WTC11 (cell line): Measurements from ENCODE around the gene AGBL1. TPM values are rescaled to one million over a fixed set of nuclear protein-coding genes. Genes with fewer than 3 reads are reported as not detected.

Source experiments
- ATAC-seq: fragments of 200-7000 bp; cut with Tn5 transposase; 2 replicates; pipeline ENCODE4 v1.10.0; 2021; ENCODE audit warnings: mild to moderate bottlenecking, moderate library complexity
- CTCF ChIA-PET: fragments of 300-600 bp; sonication (Branson Sonifier 250); formaldehyde crosslinking; loops from one replicate; lab custom pipeline; 2021; ENCODE audit warnings: antibody characterized with exemption; lab: Charles Lee
- POLR2A ChIA-PET: fragments of 350-600 bp; sonication (Branson Sonifier 250); formaldehyde crosslinking; loops from one replicate; lab custom pipeline; 2021; ENCODE audit warnings: antibody characterized with exemption; lab: Charles Lee
- DNase-seq: peaks from one replicate; pipeline ENCODE4 v3.0.0; 2021; ENCODE audit warnings: low spot score
- H3K27ac Mint-ChIP-seq: 2 replicates; pipeline ENCODE4 v1.8.0; 2021; ENCODE audit warnings: mixed read lengths
- H3K27me3 Mint-ChIP-seq: 2 replicates; pipeline ENCODE4 v1.8.0; 2021; ENCODE audit warnings: low read depth, mild to moderate bottlenecking, moderate library complexity, mixed read lengths
- H3K36me3 Mint-ChIP-seq: 2 replicates; pipeline ENCODE4 v1.8.0; 2021; ENCODE audit warnings: mixed read lengths
- H3K4me1 Mint-ChIP-seq: 2 replicates; pipeline ENCODE4 v1.8.0; 2022; ENCODE audit warnings: mixed read lengths
- H3K4me3 Mint-ChIP-seq: 2 replicates; pipeline ENCODE4 v1.8.0; 2021; ENCODE audit warnings: mild to moderate bottlenecking, moderate library complexity, mixed read lengths
- H3K9me3 Mint-ChIP-seq: 2 replicates; pipeline ENCODE4 v1.8.0; 2021; ENCODE audit warnings: mixed read lengths
- ATF1 ChIP-seq: sonication (generic); formaldehyde crosslinking; IDR thresholded peaks from 2 replicates; pipeline ENCODE4 v1.8.1; 2023; ENCODE audit warnings: mild to moderate bottlenecking, moderate library complexity, missing genetic modification reagents
- CBFB ChIP-seq: sonication (generic); formaldehyde crosslinking; IDR thresholded peaks from 2 replicates; pipeline ENCODE4 v1.8.1; 2022; ENCODE audit warnings: mild to moderate bottlenecking, low read depth, missing genetic modification reagents
- ESRRA ChIP-seq: sonication (generic); formaldehyde crosslinking; IDR thresholded peaks from 2 replicates; pipeline ENCODE4 v1.8.1; 2022; ENCODE audit warnings: mild to moderate bottlenecking, missing genetic modification reagents, borderline replicate concordance
- ETV6 ChIP-seq: sonication (generic); formaldehyde crosslinking; IDR thresholded peaks from 2 replicates; pipeline ENCODE4 v1.8.1; 2022; ENCODE audit warnings: mild to moderate bottlenecking, missing genetic modification reagents
- IRF2 ChIP-seq: sonication (generic); formaldehyde crosslinking; IDR thresholded peaks from 2 replicates; pipeline ENCODE4 v1.8.0; 2022; ENCODE audit warnings: low read depth, missing genetic modification reagents, borderline replicate concordance
- MXD4 ChIP-seq: fragments of 250-450 bp; sonication (Bioruptor Pico); IDR thresholded peaks from 2 replicates; pipeline ENCODE4 v1.8.0; 2021; ENCODE audit warnings: mild to moderate bottlenecking, moderate library complexity, borderline replicate concordance
- NFATC4 ChIP-seq: fragments of 250-450 bp; sonication (Bioruptor Pico); IDR thresholded peaks from 2 replicates; pipeline ENCODE4 v1.9.0; 2021; ENCODE audit warnings: mild to moderate bottlenecking
- OVOL2 ChIP-seq: fragments of 250-450 bp; sonication (Bioruptor Pico); IDR thresholded peaks from 2 replicates; pipeline ENCODE4 v1.9.0; 2021; ENCODE audit warnings: mild to moderate bottlenecking, borderline replicate concordance
- PREB ChIP-seq: sonication (generic); formaldehyde crosslinking; IDR thresholded peaks from 2 replicates; pipeline ENCODE4 v1.8.1; 2022; ENCODE audit warnings: mild to moderate bottlenecking, missing genetic modification reagents, moderate library complexity, borderline replicate concordance
- SMAD4 ChIP-seq: sonication (generic); formaldehyde crosslinking; IDR thresholded peaks from 2 replicates; pipeline ENCODE4 v1.8.0; 2022; ENCODE audit warnings: mild to moderate bottlenecking, missing genetic modification reagents
- SP1 ChIP-seq: sonication (generic); formaldehyde crosslinking; conservative IDR thresholded peaks from 2 replicates; pipeline ENCODE4 v1.8.1; 2022; ENCODE audit warnings: missing genetic modification reagents
- TEAD1 ChIP-seq: sonication (generic); formaldehyde crosslinking; IDR thresholded peaks from 2 replicates; pipeline ENCODE4 v1.8.0; 2022; ENCODE audit warnings: mild to moderate bottlenecking, missing genetic modification reagents
- TP53 ChIP-seq: sonication (generic); formaldehyde crosslinking; IDR thresholded peaks from 2 replicates; pipeline ENCODE4 v1.8.1; 2023; ENCODE audit warnings: mild to moderate bottlenecking, missing genetic modification reagents
- ZBTB21 ChIP-seq: sonication (generic); formaldehyde crosslinking; IDR thresholded peaks from 2 replicates; pipeline ENCODE4 v1.8.1; 2023; ENCODE audit warnings: mild to moderate bottlenecking, missing genetic modification reagents, borderline replicate concordance
- ZNF121 ChIP-seq: sonication (generic); formaldehyde crosslinking; IDR thresholded peaks from 2 replicates; pipeline ENCODE4 v1.8.0; 2023; ENCODE audit warnings: missing genetic modification reagents
- ZNF138 ChIP-seq: sonication (generic); formaldehyde crosslinking; conservative IDR thresholded peaks from 2 replicates; pipeline ENCODE4 v1.8.1; 2022; ENCODE audit warnings: mild to moderate bottlenecking, moderate library complexity, missing genetic modification reagents
- ZNF263 ChIP-seq: sonication (generic); formaldehyde crosslinking; IDR thresholded peaks from 2 replicates; pipeline ENCODE4 v1.8.1; 2022; ENCODE audit warnings: low read depth, mild to moderate bottlenecking, moderate library complexity, missing genetic modification reagents
- ZNF317 ChIP-seq: sonication (generic); formaldehyde crosslinking; IDR thresholded peaks from 2 replicates; pipeline ENCODE4 v1.8.1; 2023; ENCODE audit warnings: low read depth, mild to moderate bottlenecking, moderate library complexity, missing genetic modification reagents, borderline replicate concordance
- ZNF396 ChIP-seq: fragments of 250-450 bp; sonication (Bioruptor Pico); IDR thresholded peaks from 2 replicates; pipeline ENCODE4 v1.8.0; 2021; ENCODE audit warnings: mild to moderate bottlenecking, moderate library complexity, borderline replicate concordance
- ZNF423 ChIP-seq: fragments of 250-450 bp; sonication (Bioruptor Pico); IDR thresholded peaks from 2 replicates; pipeline ENCODE4 v2.1.2; 2022; ENCODE audit warnings: mild to moderate bottlenecking, moderate library complexity
- ZNF671 ChIP-seq: fragments of 250-450 bp; sonication (Bioruptor Pico); IDR thresholded peaks from 2 replicates; pipeline ENCODE4 v1.8.0; 2021; ENCODE audit warnings: mild to moderate bottlenecking
- total RNA-seq: library from RNA; stranded (reverse); gene quantifications from 3 replicates; pipeline ENCODE4 v1.2.3, GENCODE V29; 2021
- TF ChIP-seq, protein P1 (sequence below): sonication (generic); formaldehyde crosslinking; IDR thresholded peaks from 2 replicates; pipeline ENCODE4 v1.8.1; 2023; ENCODE audit warnings: mild to moderate bottlenecking, missing genetic modification reagents, moderate library complexity
- TF ChIP-seq, protein P2 (sequence below): sonication (generic); formaldehyde crosslinking; IDR thresholded peaks from 2 replicates; pipeline ENCODE4 v1.8.1; 2023; ENCODE audit warnings: mild to moderate bottlenecking, missing genetic modification reagents, borderline replicate concordance
- TF ChIP-seq, protein P3 (sequence below): sonication (generic); formaldehyde crosslinking; conservative IDR thresholded peaks from 2 replicates; pipeline ENCODE4 v1.8.1; 2022; ENCODE audit warnings: mild to moderate bottlenecking, missing genetic modification reagents
- TF ChIP-seq, protein P4 (sequence below): fragments of 250-450 bp; sonication (Bioruptor Pico); IDR thresholded peaks from 2 replicates; pipeline ENCODE4 v1.9.0; 2021; ENCODE audit warnings: mild to moderate bottlenecking
- TF ChIP-seq, protein P5 (sequence below): sonication (generic); formaldehyde crosslinking; IDR thresholded peaks from 2 replicates; pipeline ENCODE4 v1.8.1; 2023; ENCODE audit warnings: mild to moderate bottlenecking, missing genetic modification reagents

The AGBL1 gene
- total RNA-seq, 1 experiment from 2014 or later, result not detected

DNA sequence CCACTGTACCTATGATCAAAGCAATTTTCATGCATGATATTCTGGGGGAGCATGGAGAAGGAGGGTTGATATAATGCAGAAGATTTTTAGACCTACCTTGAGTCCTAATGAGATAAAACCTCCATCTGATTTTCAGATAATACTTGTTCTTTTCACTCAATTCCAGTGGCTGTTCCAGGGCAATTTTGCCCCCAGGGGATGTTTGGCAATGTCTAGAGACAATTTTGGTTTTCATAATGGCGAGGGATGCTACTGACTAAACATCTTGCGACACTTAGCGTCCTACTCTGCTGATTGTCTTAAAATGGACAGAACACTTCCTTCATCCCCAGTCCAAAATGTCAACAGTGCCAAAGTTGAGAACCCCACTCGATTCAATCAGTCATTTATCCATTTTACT is 26.6 kb downstream of the AGBL1 start:
- POLR2A ChIA-PET, result no interaction called here
- H3K9me3 Mint-ChIP-seq, result peaks cover 7% of the 10 kb centered on the region
- no peaks in the 10 kb centered on the region for H3K4me1 Mint-ChIP-seq
- ATAC-seq (no peak), DNase-seq (no peak)
- no peak overlapping the region for H3K27ac Mint-ChIP-seq
- H3K4me3 Mint-ChIP-seq, result no peak overlapping the region
- no peaks in the 10 kb centered on the region for H3K27me3 Mint-ChIP-seq
- CTCF ChIA-PET, result no interaction called here
- TF ChIP-seq ZNF423 (CRISPR knock-in tag) (no peak), ZNF263 (CRISPR knock-in tag) (no peak), ZNF138 (CRISPR knock-in tag) (no peak), ZNF671 (no peak), TEAD1 (CRISPR knock-in tag) (no peak), MXD4 (no peak), ETV6 (CRISPR knock-in tag) (no peak), ESRRA (CRISPR knock-in tag) (no peak), ZNF396 (CRISPR knock-in tag) (no peak), TP53 (CRISPR knock-in tag) (no peak)
- TF ChIP-seq, protein P1, sequence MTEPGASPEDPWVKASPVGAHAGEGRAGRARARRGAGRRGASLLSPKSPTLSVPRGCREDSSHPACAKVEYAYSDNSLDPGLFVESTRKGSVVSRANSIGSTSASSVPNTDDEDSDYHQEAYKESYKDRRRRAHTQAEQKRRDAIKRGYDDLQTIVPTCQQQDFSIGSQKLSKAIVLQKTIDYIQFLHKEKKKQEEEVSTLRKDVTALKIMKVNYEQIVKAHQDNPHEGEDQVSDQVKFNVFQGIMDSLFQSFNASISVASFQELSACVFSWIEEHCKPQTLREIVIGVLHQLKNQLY (CRISPR knock-in tag), result no peak
- TF ChIP-seq, protein P2, sequence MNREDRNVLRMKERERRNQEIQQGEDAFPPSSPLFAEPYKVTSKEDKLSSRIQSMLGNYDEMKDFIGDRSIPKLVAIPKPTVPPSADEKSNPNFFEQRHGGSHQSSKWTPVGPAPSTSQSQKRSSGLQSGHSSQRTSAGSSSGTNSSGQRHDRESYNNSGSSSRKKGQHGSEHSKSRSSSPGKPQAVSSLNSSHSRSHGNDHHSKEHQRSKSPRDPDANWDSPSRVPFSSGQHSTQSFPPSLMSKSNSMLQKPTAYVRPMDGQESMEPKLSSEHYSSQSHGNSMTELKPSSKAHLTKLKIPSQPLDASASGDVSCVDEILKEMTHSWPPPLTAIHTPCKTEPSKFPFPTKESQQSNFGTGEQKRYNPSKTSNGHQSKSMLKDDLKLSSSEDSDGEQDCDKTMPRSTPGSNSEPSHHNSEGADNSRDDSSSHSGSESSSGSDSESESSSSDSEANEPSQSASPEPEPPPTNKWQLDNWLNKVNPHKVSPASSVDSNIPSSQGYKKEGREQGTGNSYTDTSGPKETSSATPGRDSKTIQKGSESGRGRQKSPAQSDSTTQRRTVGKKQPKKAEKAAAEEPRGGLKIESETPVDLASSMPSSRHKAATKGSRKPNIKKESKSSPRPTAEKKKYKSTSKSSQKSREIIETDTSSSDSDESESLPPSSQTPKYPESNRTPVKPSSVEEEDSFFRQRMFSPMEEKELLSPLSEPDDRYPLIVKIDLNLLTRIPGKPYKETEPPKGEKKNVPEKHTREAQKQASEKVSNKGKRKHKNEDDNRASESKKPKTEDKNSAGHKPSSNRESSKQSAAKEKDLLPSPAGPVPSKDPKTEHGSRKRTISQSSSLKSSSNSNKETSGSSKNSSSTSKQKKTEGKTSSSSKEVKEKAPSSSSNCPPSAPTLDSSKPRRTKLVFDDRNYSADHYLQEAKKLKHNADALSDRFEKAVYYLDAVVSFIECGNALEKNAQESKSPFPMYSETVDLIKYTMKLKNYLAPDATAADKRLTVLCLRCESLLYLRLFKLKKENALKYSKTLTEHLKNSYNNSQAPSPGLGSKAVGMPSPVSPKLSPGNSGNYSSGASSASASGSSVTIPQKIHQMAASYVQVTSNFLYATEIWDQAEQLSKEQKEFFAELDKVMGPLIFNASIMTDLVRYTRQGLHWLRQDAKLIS (CRISPR knock-in tag), result no peak
- TF ChIP-seq, protein P3, sequence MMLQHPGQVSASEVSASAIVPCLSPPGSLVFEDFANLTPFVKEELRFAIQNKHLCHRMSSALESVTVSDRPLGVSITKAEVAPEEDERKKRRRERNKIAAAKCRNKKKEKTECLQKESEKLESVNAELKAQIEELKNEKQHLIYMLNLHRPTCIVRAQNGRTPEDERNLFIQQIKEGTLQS (CRISPR knock-in tag), result no peak
- TF ChIP-seq, protein P4, sequence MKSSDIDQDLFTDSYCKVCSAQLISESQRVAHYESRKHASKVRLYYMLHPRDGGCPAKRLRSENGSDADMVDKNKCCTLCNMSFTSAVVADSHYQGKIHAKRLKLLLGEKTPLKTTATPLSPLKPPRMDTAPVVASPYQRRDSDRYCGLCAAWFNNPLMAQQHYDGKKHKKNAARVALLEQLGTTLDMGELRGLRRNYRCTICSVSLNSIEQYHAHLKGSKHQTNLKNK (CRISPR knock-in tag), result no peak
- H3K36me3 Mint-ChIP-seq, result peaks cover 3% of the 10 kb centered on the region

GRCh38 chr15:86115145-86115801 is 35.6 kb downstream of the AGBL1 start:
- H3K4me1 Mint-ChIP-seq, result peaks cover 13% of the 10 kb centered on the region
- ChIA-PET POLR2A (no interaction called here), CTCF (interaction anchor here (0.7 kb wide), 1 partner anchor 116 kb away, joined by 3 read pairs; no protein-coding TSS in a partner anchor)
- ATAC-seq, result peak; percentile 66
- no peak overlapping the region for H3K4me3 Mint-ChIP-seq
- no peak for DNase-seq
- H3K27ac Mint-ChIP-seq, result no peak overlapping the region
- peaks cover 14% of the 10 kb centered on the region for H3K9me3 Mint-ChIP-seq
- peaks cover 11% of the 10 kb centered on the region for H3K36me3 Mint-ChIP-seq
- no peaks in the 10 kb centered on the region for H3K27me3 Mint-ChIP-seq
- TF ChIP-seq ATF1 (no peak), PREB (no peak), IRF2 (CRISPR knock-in tag) (no peak), SP1 (CRISPR knock-in tag) (no peak), ZBTB21 (CRISPR knock-in tag) (no peak), NFATC4 (CRISPR knock-in tag) (no peak), CBFB (CRISPR knock-in tag) (no peak), SMAD4 (CRISPR knock-in tag) (no peak), OVOL2 (CRISPR knock-in tag) (no peak), ZNF317 (CRISPR knock-in tag) (no peak), ESRRA (CRISPR knock-in tag) (no peak), TEAD1 (CRISPR knock-in tag) (no peak), ZNF121 (CRISPR knock-in tag) (no peak)
- TF ChIP-seq, protein P5, sequence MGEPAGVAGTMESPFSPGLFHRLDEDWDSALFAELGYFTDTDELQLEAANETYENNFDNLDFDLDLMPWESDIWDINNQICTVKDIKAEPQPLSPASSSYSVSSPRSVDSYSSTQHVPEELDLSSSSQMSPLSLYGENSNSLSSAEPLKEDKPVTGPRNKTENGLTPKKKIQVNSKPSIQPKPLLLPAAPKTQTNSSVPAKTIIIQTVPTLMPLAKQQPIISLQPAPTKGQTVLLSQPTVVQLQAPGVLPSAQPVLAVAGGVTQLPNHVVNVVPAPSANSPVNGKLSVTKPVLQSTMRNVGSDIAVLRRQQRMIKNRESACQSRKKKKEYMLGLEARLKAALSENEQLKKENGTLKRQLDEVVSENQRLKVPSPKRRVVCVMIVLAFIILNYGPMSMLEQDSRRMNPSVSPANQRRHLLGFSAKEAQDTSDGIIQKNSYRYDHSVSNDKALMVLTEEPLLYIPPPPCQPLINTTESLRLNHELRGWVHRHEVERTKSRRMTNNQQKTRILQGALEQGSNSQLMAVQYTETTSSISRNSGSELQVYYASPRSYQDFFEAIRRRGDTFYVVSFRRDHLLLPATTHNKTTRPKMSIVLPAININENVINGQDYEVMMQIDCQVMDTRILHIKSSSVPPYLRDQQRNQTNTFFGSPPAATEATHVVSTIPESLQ, result no peak
